GM12801 (cell line): ENCODE measurements around the gene RUFY2.

Experiments used
- CTCF ChIP-seq: IDR thresholded peaks from one replicate; pipeline ENCODE4 v1.5.1; 2011; ENCODE audit warnings: control low read depth; ENCODE audit not compliant: insufficient read length; ENCODE audit errors: extremely low read depth

Gene RUFY2

GRCh38 chr10:68296843-68297663 is 110.0 kb downstream of the RUFY2 start:
- TF ChIP-seq CTCF = no peak
